Natural killer cell (primary cell): Measurements from ENCODE around the gene FARP2. TPM values are rescaled to one million over a fixed set of nuclear protein-coding genes. Genes with fewer than 3 reads are reported as not detected.
"Not testable (repeated sequence)": the region's sequence is repeated elsewhere in the genome, so short reads cannot be mapped to it uniquely, and the experiment has no call there.

Experiments
- ATAC-seq, 3 donors: fragments of 150-1000 bp in 2 of 3; fragments of 200-7000 bp in 1 of 3; cut with Tn5 transposase; 1 replicate in 1 of 3; 2 replicates in 2 of 3; pipeline ENCODE4 v1.10.0; 2021; ENCODE audit warnings: mild to moderate bottlenecking in 2 of 3, moderate library complexity in 2 of 3
- DNase-seq, 2 donors: peaks; one replicate each; pipeline versions ENCODE4 v3.0.0 to v3.0.0-alpha.2; 2013 to 2021; ENCODE audit warnings: mixed read lengths in 1 of 2
- H3K27ac ChIP-seq: one replicate; pipeline ENCODE4 v1.5.1; 2013; ENCODE audit warnings: mild to moderate bottlenecking, low read length
- H3K27me3 ChIP-seq: one replicate; pipeline ENCODE4 v1.6.1; 2013; ENCODE audit warnings: low read length; ENCODE audit not compliant: control insufficient read depth, insufficient read depth
- H3K36me3 ChIP-seq: one replicate; pipeline ENCODE4 v1.6.1; 2013; ENCODE audit warnings: low read length; ENCODE audit not compliant: control insufficient read depth, insufficient read depth
- H3K4me1 ChIP-seq: one replicate; pipeline ENCODE4 v1.6.1; 2013; ENCODE audit warnings: low read length; ENCODE audit not compliant: control insufficient read depth, insufficient read depth
- H3K4me3 ChIP-seq: one replicate; pipeline ENCODE4 v1.5.1; 2013; ENCODE audit warnings: low read length
- H3K9me3 ChIP-seq: one replicate; pipeline ENCODE4 v1.6.1; 2013; ENCODE audit warnings: low read length; ENCODE audit not compliant: control insufficient read depth, insufficient read depth
- H3K27ac Mint-ChIP-seq, 2 donors: one replicate each; pipeline ENCODE4 v1.8.0; 2022; ENCODE audit warnings: mild to moderate bottlenecking in 2 of 2, mixed read lengths in 2 of 2, moderate library complexity in 1 of 2
- H3K27me3 Mint-ChIP-seq, 2 donors: one replicate each; pipeline ENCODE4 v1.8.0; 2022; ENCODE audit warnings: low read depth in 2 of 2, mixed read lengths in 2 of 2
- H3K36me3 Mint-ChIP-seq: one replicate; pipeline ENCODE4 v1.8.0; 2022; ENCODE audit warnings: mixed read lengths
- H3K4me1 Mint-ChIP-seq, 2 donors: one replicate each; pipeline ENCODE4 v1.8.0; 2022; ENCODE audit warnings: mixed read lengths in 2 of 2
- H3K4me3 Mint-ChIP-seq: one replicate; pipeline ENCODE4 v1.8.0; 2022; ENCODE audit warnings: mild to moderate bottlenecking, moderate library complexity, mixed read lengths
- H3K9me3 Mint-ChIP-seq, 2 donors: one replicate each; pipeline ENCODE4 v1.8.0; 2022; ENCODE audit warnings: mixed read lengths in 2 of 2
- WGBS: methylation state at CpG from one replicate; pipeline ENCODE4 v1.1.7; 2013; ENCODE audit warnings: missing lambda C conversion rate; ENCODE audit not compliant: insufficient coverage; 5-methylcytosine and 5-hydroxymethylcytosine counted together
- intact Hi-C: fragments of 100-400 bp; cut with micrococcal nuclease; formaldehyde crosslinking; loops from one replicate; pipeline ENCODE4 v1.14.2; 2022
- total RNA-seq, 4 donors: library from RNA; stranded (reverse); fragments of 120-200 nt in 1 of 4; gene quantifications; one replicate each; pipeline versions ENCODE4 v1.2.3 to v1.2.4, GENCODE V29; 2013 to 2022
- TF ChIP-seq, protein P1 (sequence below): fragments of 200-600 bp; IDR thresholded peaks from one replicate; pipeline ENCODE4 v1.8.0; 2022; ENCODE audit warnings: antibody characterized with exemption

Gene FARP2
- total RNA-seq, 3 donors from 2014 or later (not counting 1 experiment from before 2014, with no cell fraction given): 26.8 to 40.6 (median 31.6) TPM

GRCh38 chr2:241422350-241422749, 66.3 kb downstream of the FARP2 start:
- no peak for DNase-seq
- Histone ChIP-seq H3K4me1 (no peaks in the 10 kb centered on the region), H3K36me3 (peaks cover 5% of the 10 kb centered on the region), H3K27me3 (no peaks in the 10 kb centered on the region), H3K27ac (no peak overlapping the region), H3K4me3 (no peak overlapping the region), H3K9me3 (peaks cover 4% of the 10 kb centered on the region)
- intact Hi-C loops: no loop called here
- TF ChIP-seq, protein P1, sequence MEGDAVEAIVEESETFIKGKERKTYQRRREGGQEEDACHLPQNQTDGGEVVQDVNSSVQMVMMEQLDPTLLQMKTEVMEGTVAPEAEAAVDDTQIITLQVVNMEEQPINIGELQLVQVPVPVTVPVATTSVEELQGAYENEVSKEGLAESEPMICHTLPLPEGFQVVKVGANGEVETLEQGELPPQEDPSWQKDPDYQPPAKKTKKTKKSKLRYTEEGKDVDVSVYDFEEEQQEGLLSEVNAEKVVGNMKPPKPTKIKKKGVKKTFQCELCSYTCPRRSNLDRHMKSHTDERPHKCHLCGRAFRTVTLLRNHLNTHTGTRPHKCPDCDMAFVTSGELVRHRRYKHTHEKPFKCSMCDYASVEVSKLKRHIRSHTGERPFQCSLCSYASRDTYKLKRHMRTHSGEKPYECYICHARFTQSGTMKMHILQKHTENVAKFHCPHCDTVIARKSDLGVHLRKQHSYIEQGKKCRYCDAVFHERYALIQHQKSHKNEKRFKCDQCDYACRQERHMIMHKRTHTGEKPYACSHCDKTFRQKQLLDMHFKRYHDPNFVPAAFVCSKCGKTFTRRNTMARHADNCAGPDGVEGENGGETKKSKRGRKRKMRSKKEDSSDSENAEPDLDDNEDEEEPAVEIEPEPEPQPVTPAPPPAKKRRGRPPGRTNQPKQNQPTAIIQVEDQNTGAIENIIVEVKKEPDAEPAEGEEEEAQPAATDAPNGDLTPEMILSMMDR: no peak
- Mint-ChIP-seq H3K4me3 (no peak overlapping the region), H3K4me1 (no peaks in the 10 kb centered on the region), H3K9me3 (peaks cover 14 to 18% of the 10 kb centered on the region in 2 donors), H3K36me3 (peaks cover 25% of the 10 kb centered on the region), H3K27ac (no peak overlapping the region), H3K27me3 (no peaks in the 10 kb centered on the region)
- WGBS: 0% methylated on average over 1 of the region's 1 CpG
- ATAC-seq: no peak

DNA sequence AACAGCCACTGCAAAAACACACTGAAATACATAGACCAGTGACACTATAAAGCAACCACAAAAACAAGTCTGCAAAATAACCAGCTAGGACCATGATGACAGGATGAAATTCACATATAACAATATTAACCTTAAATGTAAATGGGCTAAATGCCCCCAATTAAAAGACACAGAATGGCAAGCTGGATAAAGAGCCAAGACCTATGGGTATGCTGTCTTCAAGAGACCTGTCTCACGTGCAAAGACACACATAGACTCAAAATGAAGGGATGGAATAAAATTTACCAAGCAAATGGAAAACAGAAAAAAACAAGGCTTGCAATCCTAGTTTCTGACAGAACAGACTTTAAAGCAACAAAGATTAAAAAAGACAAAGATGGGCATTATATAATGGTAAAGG, 67.4 kb downstream of the FARP2 start:
- H3K27ac Mint-ChIP-seq, H3K4me3 Mint-ChIP-seq, H3K36me3 ChIP-seq, H3K4me3 ChIP-seq, H3K4me1 ChIP-seq, H3K9me3 ChIP-seq, H3K27me3 Mint-ChIP-seq, DNase-seq, H3K27ac ChIP-seq, H3K27me3 ChIP-seq, H3K4me1 Mint-ChIP-seq, intact Hi-C loops, ATAC-seq: not testable (repeated sequence)
- 88% methylated on average over 1 of the region's 1 CpG for WGBS
- Mint-ChIP-seq H3K36me3 (peaks cover 25% of the 10 kb centered on the region), H3K9me3 (peaks cover 14 to 18% of the 10 kb centered on the region in 2 donors)

DNA sequence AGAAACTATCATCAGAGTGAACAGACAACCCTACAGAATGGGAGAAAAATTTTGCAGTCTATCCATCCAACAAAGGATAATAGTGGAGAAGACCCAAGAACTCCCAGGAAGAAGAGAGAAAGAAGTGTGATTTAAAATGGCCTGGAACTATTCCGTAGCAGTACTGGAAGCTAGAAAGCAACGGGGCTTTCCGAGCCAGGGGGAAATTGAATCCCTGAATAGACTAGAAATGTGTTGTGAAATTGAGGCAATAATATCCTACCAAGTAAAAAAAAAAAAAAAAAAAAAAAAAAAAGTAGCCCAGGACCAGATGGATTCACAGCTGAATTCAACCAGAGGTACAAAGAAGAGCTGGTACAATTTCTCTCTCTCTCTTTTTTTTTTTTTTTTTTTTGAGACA, 69.3 kb downstream of the FARP2 start:
- TF ChIP-seq, protein P1: no peak
- Histone ChIP-seq H3K4me3 (no peak overlapping the region), H3K27me3 (no peaks in the 10 kb centered on the region), H3K36me3 (peaks cover 6% of the 10 kb centered on the region), H3K4me1 (no peaks in the 10 kb centered on the region), H3K27ac (no peak overlapping the region), H3K9me3 (peaks cover 4% of the 10 kb centered on the region)
- ATAC-seq: no peak
- H3K27me3 Mint-ChIP-seq: no peaks in the 10 kb centered on the region
- H3K4me3 Mint-ChIP-seq: no peak overlapping the region
- H3K36me3 Mint-ChIP-seq: peaks cover 25% of the 10 kb centered on the region
- no peaks in the 10 kb centered on the region for H3K4me1 Mint-ChIP-seq
- intact Hi-C loops: no loop called here
- whole genome bisulfite sequencing: 93% methylated on average over 3 of the region's 3 CpGs
- DNase-seq: no peak
- H3K9me3 Mint-ChIP-seq: peaks cover 14 to 18% of the 10 kb centered on the region in 2 donors
- no peak overlapping the region for H3K27ac Mint-ChIP-seq

- Histone ChIP-seq H3K27me3 (no peaks in the 10 kb centered on the region), H3K36me3 (peaks cover 8% of the 10 kb centered on the region), H3K4me3 (no peak overlapping the region), H3K27ac (no peak overlapping the region), H3K9me3 (no peaks in the 10 kb centered on the region), H3K4me1 (no peaks in the 10 kb centered on the region)
- Mint-ChIP-seq H3K4me3 (no peak overlapping the region), H3K27me3 (no peaks in the 10 kb centered on the region), H3K36me3 (no peaks in the 10 kb centered on the region), H3K9me3 (no peaks in the 10 kb centered on the region), H3K4me1 (no peaks in the 10 kb centered on the region), H3K27ac (no peak overlapping the region)
- ATAC-seq: no peak
- no peak for DNase-seq
- WGBS: 95% methylated on average over 2 of the region's 2 CpGs
- TF ChIP-seq, protein P1: no peak
- intact Hi-C loops: no loop called here
Measured at GRCh38 chr2:241430178-241430577, 74.1 kb downstream of the FARP2 start.
